Measurements from ENCODE around the gene IMPDH1.

IMPDH1 gene

GRCh38 chr7:128422037-128422436 lies 12.3 kb upstream of the IMPDH1 start:
- Histone ChIP-seq H3K79me2 (ENCODE audit: insufficient read depth, low read length) (no peaks in the 10 kb centered on the region), H3K9me2 (replicated peaks; ENCODE audit: low read depth, low read length) (no peaks in the 10 kb centered on the region), H3K36me3 (ENCODE audit: insufficient read depth, low read length) (no peaks in the 10 kb centered on the region), H3K27me3 (ENCODE audit: insufficient read depth, low read length, poor library complexity, severe bottlenecking) (no peaks in the 10 kb centered on the region), H3F3A (ENCODE audit: low read depth) (no peaks in the 10 kb centered on the region), H3K9me3 (ENCODE audit: insufficient read depth, low read depth, low read length) (no peaks in the 10 kb centered on the region), H4K20me1 (ENCODE audit: insufficient read depth, low read length, poor library complexity, severe bottlenecking) (no peaks in the 10 kb centered on the region), H2AFZ (ENCODE audit: low read length) (no peak overlapping the region), H3K4me2 (ENCODE audit: low read depth, low read length, poor library complexity, severe bottlenecking) (no peak overlapping the region), H3K4me1 (ENCODE audit: insufficient read depth, low read length, poor library complexity, severe bottlenecking) (no peaks in the 10 kb centered on the region), H3K4me3 (ENCODE audit: low read length, poor library complexity, severe bottlenecking) (no peak overlapping the region), H3K9ac (ENCODE audit: low read depth, low read length, poor library complexity, severe bottlenecking) (no peak overlapping the region)
- no peak for TF ChIP-seq EZH2phosphoT487 (IDR thresholded peaks at IDR 0.05; ENCODE audit: borderline replicate concordance)
- TF ChIP-seq CTCF (conservative IDR thresholded peaks at IDR 0.05; ENCODE audit: low read length): no peak

- no peak overlapping the region for H3K9ac ChIP-seq (ENCODE audit: low read depth, low read length, poor library complexity, severe bottlenecking)
- no peaks in the 10 kb centered on the region for H3F3A ChIP-seq (ENCODE audit: low read depth)
- no peaks in the 10 kb centered on the region for H3K9me2 ChIP-seq (replicated peaks; ENCODE audit: low read depth, low read length)
- no peak overlapping the region for H2AFZ ChIP-seq (ENCODE audit: low read length)
- H4K20me1 ChIP-seq (ENCODE audit: insufficient read depth, low read length, poor library complexity, severe bottlenecking): no peaks in the 10 kb centered on the region
- H3K4me2 ChIP-seq (ENCODE audit: low read depth, low read length, poor library complexity, severe bottlenecking): no peak overlapping the region
- no peaks in the 10 kb centered on the region for H3K36me3 ChIP-seq (ENCODE audit: insufficient read depth, low read length)
- TF ChIP-seq CTCF (conservative IDR thresholded peaks at IDR 0.05; ENCODE audit: low read length) (no peak), EZH2phosphoT487 (IDR thresholded peaks at IDR 0.05; ENCODE audit: borderline replicate concordance) (no peak)
- H3K27me3 ChIP-seq (ENCODE audit: insufficient read depth, low read length, poor library complexity, severe bottlenecking): no peaks in the 10 kb centered on the region
- H3K4me1 ChIP-seq (ENCODE audit: insufficient read depth, low read length, poor library complexity, severe bottlenecking): no peaks in the 10 kb centered on the region
- no peaks in the 10 kb centered on the region for H3K79me2 ChIP-seq (ENCODE audit: insufficient read depth, low read length)
- no peak overlapping the region for H3K4me3 ChIP-seq (ENCODE audit: low read length, poor library complexity, severe bottlenecking)
- no peaks in the 10 kb centered on the region for H3K9me3 ChIP-seq (ENCODE audit: insufficient read depth, low read depth, low read length)
Observed at GRCh38 chr7:128421384-128421783, 11.6 kb upstream of the IMPDH1 start.

- no peak for TF ChIP-seq CTCF (conservative IDR thresholded peaks at IDR 0.05; ENCODE audit: low read length)
- no peak for TF ChIP-seq EZH2phosphoT487 (IDR thresholded peaks at IDR 0.05; ENCODE audit: borderline replicate concordance)
- no peaks in the 10 kb centered on the region for H3K9me3 ChIP-seq (ENCODE audit: insufficient read depth, low read depth, low read length)
- no peaks in the 10 kb centered on the region for H3K27me3 ChIP-seq (ENCODE audit: insufficient read depth, low read length, poor library complexity, severe bottlenecking)
- H3K9me2 ChIP-seq (replicated peaks; ENCODE audit: low read depth, low read length): no peaks in the 10 kb centered on the region
- H3K79me2 ChIP-seq (ENCODE audit: insufficient read depth, low read length): no peaks in the 10 kb centered on the region
- no peaks in the 10 kb centered on the region for H3F3A ChIP-seq (ENCODE audit: low read depth)
- no peak overlapping the region for H3K9ac ChIP-seq (ENCODE audit: low read depth, low read length, poor library complexity, severe bottlenecking)
- no peak overlapping the region for H2AFZ ChIP-seq (ENCODE audit: low read length)
- H3K4me1 ChIP-seq (ENCODE audit: insufficient read depth, low read length, poor library complexity, severe bottlenecking): no peaks in the 10 kb centered on the region
- no peaks in the 10 kb centered on the region for H4K20me1 ChIP-seq (ENCODE audit: insufficient read depth, low read length, poor library complexity, severe bottlenecking)
- no peak overlapping the region for H3K4me3 ChIP-seq (ENCODE audit: low read length, poor library complexity, severe bottlenecking)
- H3K36me3 ChIP-seq (ENCODE audit: insufficient read depth, low read length): no peaks in the 10 kb centered on the region
- no peak overlapping the region for H3K4me2 ChIP-seq (ENCODE audit: low read depth, low read length, poor library complexity, severe bottlenecking)
Observed at GRCh38 chr7:128420773-128421172, 11.0 kb upstream of the IMPDH1 start.

Data from Loucy (cell line).